Peyer's patch (tissue), 4 donors: ENCODE data around the gene LRRN2. TPM values are rescaled to one million over a fixed set of nuclear protein-coding genes. Genes with fewer than 3 reads are reported as not detected.

Source experiments
- DNase-seq, 3 donors: peaks; one replicate each; pipeline ENCODE4 v3.0.0-alpha.2; 2017 to 2019
- H3K27ac ChIP-seq, 4 donors: fragments of 200-600 bp; sonication (generic); one replicate each; pipeline ENCODE4 v1.5.1; 2016 to 2019
- H3K27me3 ChIP-seq, 2 donors: fragments of 200-600 bp; sonication (generic); one replicate each; pipeline ENCODE4 v1.5.1; 2019
- H3K36me3 ChIP-seq, 3 donors: fragments of 200-600 bp; sonication (generic); one replicate each; pipeline ENCODE4 v1.5.1; 2016 to 2019
- H3K4me1 ChIP-seq, 4 donors: fragments of 200-600 bp; sonication (generic); one replicate each; pipeline ENCODE4 v1.5.1; 2016 to 2019
- H3K4me3 ChIP-seq, 4 donors: fragments of 200-600 bp; sonication (generic); 1 replicate in 3 of 4; 2 replicates in 1 of 4; pipeline ENCODE4 v1.5.1; 2016 to 2019; ENCODE audit warnings: mild to moderate bottlenecking in 1 of 4
- H3K9me3 ChIP-seq, 4 donors: fragments of 200-600 bp; sonication (generic); one replicate each; pipeline ENCODE4 v1.5.1; 2016 to 2019; ENCODE audit warnings: mild to moderate bottlenecking in 1 of 4
- POLR2A ChIP-seq, 2 donors: fragments of 450-650 bp; IDR thresholded peaks; one replicate each; pipeline ENCODE4 v1.5.1; 2017; ENCODE audit warnings: antibody characterized with exemption in 2 of 2, mild to moderate bottlenecking in 2 of 2, moderate library complexity in 2 of 2
- total RNA-seq, 4 donors: library from RNA; depleted of rRNA; stranded (reverse); fragments of >200 nt; gene quantifications; one replicate each; pipeline ENCODE4 v1.1.0, GENCODE V29; 2016
- TF ChIP-seq, protein P1 (sequence below), 6 experiments: fragments of 450-650 bp in 4 of 6; fragments of 200-600 bp in 2 of 6; sonication (generic) in 1 of 6; IDR thresholded peaks; one replicate each; pipeline ENCODE4 v1.5.1; 2017 to 2019; ENCODE audit warnings: antibody characterized with exemption in 6 of 6, mild to moderate bottlenecking in 3 of 6, moderate library complexity in 1 of 6

LRRN2 gene
- total RNA-seq, 4 donors from 2014 or later: 0.66 to 1.6 (median 0.70) TPM; not detected in 1

DNA sequence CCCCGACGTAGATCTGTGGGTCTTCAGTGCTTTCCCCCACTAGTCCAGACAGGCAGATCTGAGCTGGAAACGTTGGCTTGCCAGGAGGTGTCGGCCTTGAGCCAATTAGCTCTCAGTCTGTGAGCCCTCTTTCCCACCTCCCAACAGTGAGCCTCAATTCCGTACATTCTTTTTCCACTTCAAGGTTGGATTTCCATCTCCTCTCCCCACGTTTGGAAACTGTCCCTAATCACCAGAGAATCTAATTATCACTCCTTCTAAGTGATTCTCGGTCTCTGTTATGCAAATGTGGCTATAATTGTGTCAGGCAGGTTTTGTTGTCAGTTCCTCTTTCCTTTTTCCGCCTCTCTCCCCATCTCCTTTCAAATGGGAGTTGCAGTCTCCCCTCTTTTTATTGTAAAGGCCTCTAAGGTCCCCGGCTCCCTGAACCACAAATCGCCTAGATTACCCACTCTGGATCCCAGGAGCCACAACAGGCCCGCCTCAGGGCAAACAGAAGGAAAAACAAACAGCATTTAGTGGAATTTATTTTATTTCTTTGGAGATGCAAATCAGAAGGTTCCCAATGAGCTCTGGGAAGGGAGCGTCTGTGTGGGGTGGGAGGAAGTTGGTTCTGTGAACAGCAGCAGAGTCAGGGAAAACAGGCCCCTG lies 29.4 kb upstream of the LRRN2 start:
- H3K27ac ChIP-seq: no peak overlapping the region

GRCh38 chr1:204714194-204714860 lies 28.8 kb upstream of the LRRN2 start:
- Histone ChIP-seq H3K27me3 (no peaks in the 10 kb centered on the region), H3K4me1 (peaks cover 0 to 5% (median 0%) of the 10 kb centered on the region in 4 donors), H3K27ac (no peak overlapping the region), H3K36me3 (no peaks in the 10 kb centered on the region), H3K9me3 (no peaks in the 10 kb centered on the region), H3K4me3 (no peak overlapping the region)
- no peak for DNase-seq
- TF ChIP-seq, protein P1, sequence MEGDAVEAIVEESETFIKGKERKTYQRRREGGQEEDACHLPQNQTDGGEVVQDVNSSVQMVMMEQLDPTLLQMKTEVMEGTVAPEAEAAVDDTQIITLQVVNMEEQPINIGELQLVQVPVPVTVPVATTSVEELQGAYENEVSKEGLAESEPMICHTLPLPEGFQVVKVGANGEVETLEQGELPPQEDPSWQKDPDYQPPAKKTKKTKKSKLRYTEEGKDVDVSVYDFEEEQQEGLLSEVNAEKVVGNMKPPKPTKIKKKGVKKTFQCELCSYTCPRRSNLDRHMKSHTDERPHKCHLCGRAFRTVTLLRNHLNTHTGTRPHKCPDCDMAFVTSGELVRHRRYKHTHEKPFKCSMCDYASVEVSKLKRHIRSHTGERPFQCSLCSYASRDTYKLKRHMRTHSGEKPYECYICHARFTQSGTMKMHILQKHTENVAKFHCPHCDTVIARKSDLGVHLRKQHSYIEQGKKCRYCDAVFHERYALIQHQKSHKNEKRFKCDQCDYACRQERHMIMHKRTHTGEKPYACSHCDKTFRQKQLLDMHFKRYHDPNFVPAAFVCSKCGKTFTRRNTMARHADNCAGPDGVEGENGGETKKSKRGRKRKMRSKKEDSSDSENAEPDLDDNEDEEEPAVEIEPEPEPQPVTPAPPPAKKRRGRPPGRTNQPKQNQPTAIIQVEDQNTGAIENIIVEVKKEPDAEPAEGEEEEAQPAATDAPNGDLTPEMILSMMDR (IDR thresholded peaks at IDR 0.05): no peak
- no peak for TF ChIP-seq POLR2A (IDR thresholded peaks at IDR 0.05)

More for the DNA sequence above, 29.4 kb upstream of the LRRN2 start:
- Histone ChIP-seq H3K27me3 (no peaks in the 10 kb centered on the region), H3K36me3 (no peaks in the 10 kb centered on the region), H3K4me3 (no peak overlapping the region), H3K4me1 (peaks cover 0 to 5% (median 0%) of the 10 kb centered on the region in 4 donors), H3K9me3 (no peaks in the 10 kb centered on the region)
- no peak for DNase-seq
- TF ChIP-seq, protein P1 (IDR thresholded peaks at IDR 0.05): no peak
- no peak for TF ChIP-seq POLR2A (IDR thresholded peaks at IDR 0.05)

- Histone ChIP-seq H3K27ac (no peak overlapping the region), H3K4me3 (no peak overlapping the region), H3K9me3 (no peaks in the 10 kb centered on the region), H3K36me3 (no peaks in the 10 kb centered on the region), H3K27me3 (no peaks in the 10 kb centered on the region), H3K4me1 (peaks cover 0 to 5% (median 0%) of the 10 kb centered on the region in 4 donors)
- TF ChIP-seq, protein P1 (IDR thresholded peaks at IDR 0.05): no peak
- TF ChIP-seq POLR2A (IDR thresholded peaks at IDR 0.05): no peak
- no peak for DNase-seq
These were observed 28.0 kb upstream of the LRRN2 start for GRCh38 chr1:204713541-204713940.

- no peak for DNase-seq
- Histone ChIP-seq H3K36me3 (no peaks in the 10 kb centered on the region), H3K4me3 (no peak overlapping the region), H3K9me3 (no peaks in the 10 kb centered on the region), H3K4me1 (peaks cover 0 to 5% (median 0%) of the 10 kb centered on the region in 4 donors), H3K27ac (peak overlapping the region in 1 of 4 donors; percentile 18), H3K27me3 (no peaks in the 10 kb centered on the region)
- TF ChIP-seq, protein P1 (IDR thresholded peaks at IDR 0.05): no peak
- TF ChIP-seq POLR2A (IDR thresholded peaks at IDR 0.05): no peak
These were observed 27.3 kb upstream of the LRRN2 start for GRCh38 chr1:204712708-204713430.

DNA sequence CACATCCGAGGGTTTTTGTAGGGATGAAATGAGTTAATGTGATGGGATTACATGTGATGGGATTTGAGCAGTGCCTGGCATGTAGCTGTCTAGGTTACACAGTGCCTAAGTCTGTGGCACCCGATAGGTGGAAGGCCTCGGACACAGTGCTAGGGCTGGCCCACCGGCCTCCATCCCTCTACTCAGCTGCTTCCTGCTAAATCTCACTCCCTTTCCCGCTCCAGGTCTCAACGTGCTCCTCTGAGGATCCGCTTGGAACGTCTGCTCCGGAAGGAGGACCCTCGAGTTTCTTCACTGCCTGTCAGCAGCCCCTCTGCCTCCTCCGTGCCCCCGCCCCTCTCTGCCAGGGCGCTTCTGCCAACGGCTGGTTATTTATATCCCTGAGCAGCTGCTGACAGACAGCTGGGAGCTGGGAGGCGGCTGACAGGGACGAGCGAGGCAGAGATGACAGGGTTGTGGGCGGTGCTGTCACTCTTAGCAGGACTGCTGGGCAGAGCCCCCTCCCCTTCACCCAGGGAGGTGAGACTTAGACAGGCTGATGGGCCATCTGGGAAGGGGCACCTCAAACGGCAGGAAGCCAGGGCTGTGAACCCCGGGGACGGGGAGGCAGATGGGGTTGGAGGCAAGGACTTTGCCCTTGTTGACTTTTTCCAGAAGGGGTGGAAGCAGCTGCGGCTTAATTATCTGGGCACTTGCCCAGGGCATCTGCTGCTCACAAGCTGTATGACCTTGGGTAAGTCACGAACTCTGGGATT lies 26.6 kb upstream of the LRRN2 start:
- TF ChIP-seq POLR2A (IDR thresholded peaks at IDR 0.05): no peak
- TF ChIP-seq, protein P1 (IDR thresholded peaks at IDR 0.05): no peak
- no peaks in the 10 kb centered on the region for H3K36me3 ChIP-seq
- no peaks in the 10 kb centered on the region for H3K27me3 ChIP-seq
- peak in 2 of 3 donors; percentile 58 to 76 for DNase-seq
- H3K27ac ChIP-seq: peak overlapping the region in 1 of 4 donors; percentile 18
- H3K4me3 ChIP-seq: peak overlapping the region in 1 of 4 donors; percentile 11
- H3K4me1 ChIP-seq: peaks cover 0 to 5% (median 0%) of the 10 kb centered on the region in 4 donors
- no peaks in the 10 kb centered on the region for H3K9me3 ChIP-seq
